GM12878 (cell line): ENCODE measurements around the gene COL3A1.

ENCODE experiments used
- BRCA1 ChIP-seq: IDR thresholded peaks from 2 replicates; pipeline ENCODE4 v1.6.1; 2011; ENCODE audit warnings: low read depth, low read length, improper control_type of control experiment
- CREM ChIP-seq: IDR thresholded peaks from 2 replicates; pipeline ENCODE4 v1.6.1; 2014; ENCODE audit warnings: antibody characterized with exemption, low read depth
- EP300 ChIP-seq, 2 experiments: fragments of 150-350 bp in 1 of 2; IDR thresholded peaks; 2 replicates each; pipeline ENCODE4 v1.6.1; 2011 to 2012; ENCODE audit warnings: low read depth in 2 of 2, low read length in 2 of 2, borderline replicate concordance in 1 of 2, improper control_type of control experiment in 1 of 2, inconsistent platforms in 1 of 2; ENCODE audit not compliant: control insufficient read depth in 1 of 2
- FOXK2 ChIP-seq: fragments of 450-650 bp; IDR thresholded peaks from 2 replicates; pipeline ENCODE4 v1.6.1; 2017; ENCODE audit warnings: mild to moderate bottlenecking, moderate library complexity
- HDGF ChIP-seq: fragments of 450-650 bp; IDR thresholded peaks from 2 replicates; pipeline ENCODE4 v1.6.1; 2016; ENCODE audit warnings: antibody characterized with exemption
- MAX ChIP-seq: IDR thresholded peaks from 2 replicates; pipeline ENCODE4 v1.6.1; 2012; ENCODE audit warnings: low read depth, low read length, improper control_type of control experiment
- POLR2AphosphoS5 ChIP-seq: IDR thresholded peaks from 2 replicates; pipeline ENCODE4 v1.6.1; 2011; ENCODE audit warnings: mild to moderate bottlenecking, low read length, inconsistent platforms
- RAD21 ChIP-seq: IDR thresholded peaks from 2 replicates; pipeline ENCODE4 v1.6.1; 2011; ENCODE audit warnings: mild to moderate bottlenecking, low read depth, low read length, moderate library complexity; ENCODE audit not compliant: insufficient read depth
- SUZ12 ChIP-seq: fragments of 200-600 bp; sonication (generic); IDR thresholded peaks from one replicate; pipeline ENCODE4 v1.6.1; 2018; ENCODE audit warnings: antibody characterized with exemption, mild to moderate bottlenecking; ENCODE audit not compliant: unreplicated experiment
- TARDBP ChIP-seq: IDR thresholded peaks from 2 replicates; pipeline ENCODE4 v1.6.1; 2016; ENCODE audit warnings: borderline replicate concordance
- YY1 ChIP-seq: IDR thresholded peaks from 2 replicates; pipeline ENCODE4 v1.6.1; 2011; ENCODE audit warnings: low read depth, mild to moderate bottlenecking, low read length
- TF ChIP-seq, protein P1 (sequence below), 3 experiments: IDR thresholded peaks in 2 of 3; conservative IDR thresholded peaks in 1 of 3; 2 replicates each; pipeline ENCODE4 v1.5.1; 2011; ENCODE audit warnings: low read depth in 3 of 3, low read length in 3 of 3, mild to moderate bottlenecking in 3 of 3, control low read depth in 2 of 3, moderate library complexity in 2 of 3, inconsistent platforms in 1 of 3, mixed read lengths in 1 of 3; ENCODE audit not compliant: control insufficient read depth in 2 of 3, insufficient read depth in 1 of 3; ENCODE audit errors: extremely low read depth in 1 of 3

GRCh38 chr2:189047171-189047888, 73.2 kb downstream of the COL3A1 start:
- no peak for TF ChIP-seq BRCA1
- TF ChIP-seq CREM, result no peak
- no peak for TF ChIP-seq HDGF
- TF ChIP-seq EP300 (IDR thresholded peaks at IDR 0.05; ENCODE audit: borderline replicate concordance in 1 of 2, control insufficient read depth in 1 of 2, low read depth in 2 of 2, low read length in 2 of 2), result no peak
- no peak for TF ChIP-seq MAX
- TF ChIP-seq YY1, result no peak
- TF ChIP-seq, protein P1, sequence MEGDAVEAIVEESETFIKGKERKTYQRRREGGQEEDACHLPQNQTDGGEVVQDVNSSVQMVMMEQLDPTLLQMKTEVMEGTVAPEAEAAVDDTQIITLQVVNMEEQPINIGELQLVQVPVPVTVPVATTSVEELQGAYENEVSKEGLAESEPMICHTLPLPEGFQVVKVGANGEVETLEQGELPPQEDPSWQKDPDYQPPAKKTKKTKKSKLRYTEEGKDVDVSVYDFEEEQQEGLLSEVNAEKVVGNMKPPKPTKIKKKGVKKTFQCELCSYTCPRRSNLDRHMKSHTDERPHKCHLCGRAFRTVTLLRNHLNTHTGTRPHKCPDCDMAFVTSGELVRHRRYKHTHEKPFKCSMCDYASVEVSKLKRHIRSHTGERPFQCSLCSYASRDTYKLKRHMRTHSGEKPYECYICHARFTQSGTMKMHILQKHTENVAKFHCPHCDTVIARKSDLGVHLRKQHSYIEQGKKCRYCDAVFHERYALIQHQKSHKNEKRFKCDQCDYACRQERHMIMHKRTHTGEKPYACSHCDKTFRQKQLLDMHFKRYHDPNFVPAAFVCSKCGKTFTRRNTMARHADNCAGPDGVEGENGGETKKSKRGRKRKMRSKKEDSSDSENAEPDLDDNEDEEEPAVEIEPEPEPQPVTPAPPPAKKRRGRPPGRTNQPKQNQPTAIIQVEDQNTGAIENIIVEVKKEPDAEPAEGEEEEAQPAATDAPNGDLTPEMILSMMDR (IDR thresholded peaks at IDR 0.05 in 2 of 3, conservative IDR thresholded peaks at IDR 0.05 in 1 of 3; ENCODE audit: control insufficient read depth in 2 of 3, extremely low read depth in 1 of 3, insufficient read depth in 1 of 3, low read depth in 3 of 3, low read length in 3 of 3), result no peak
- TF ChIP-seq FOXK2, result no peak
- no peak for TF ChIP-seq RAD21
- no peak for TF ChIP-seq TARDBP
- TF ChIP-seq POLR2AphosphoS5, result no peak
- no peak for TF ChIP-seq SUZ12
